ENCODE results near the gene TNFSF12.
A peak's percentile ranks its signal among the peaks of the same experiment; 100 is the strongest.

TNFSF12 gene

GRCh38 chr17:7570351-7570750 is 21.5 kb downstream of the TNFSF12 start:
- no peak for DNase-seq (ENCODE audit: low spot score)

- no peak for DNase-seq (ENCODE audit: low spot score)
Measured at GRCh38 chr17:7572338-7572587, 23.4 kb downstream of the TNFSF12 start.

- peak; percentile 97 for DNase-seq (ENCODE audit: low spot score)
Measured at GRCh38 chr17:7572588-7573323, 23.9 kb downstream of the TNFSF12 start.

- peak; percentile 78 for DNase-seq (ENCODE audit: low spot score)
Measured at GRCh38 chr17:7573324-7574080, 24.6 kb downstream of the TNFSF12 start.

GRCh38 chr17:7574176-7574953 is 25.5 kb downstream of the TNFSF12 start:
- DNase-seq (ENCODE audit: low spot score), result no peak

GRCh38 chr17:7575481-7575883 is 26.6 kb downstream of the TNFSF12 start:
- no peak for DNase-seq (ENCODE audit: low spot score)

GRCh38 chr17:7575959-7576358 is 27.1 kb downstream of the TNFSF12 start:
- DNase-seq (ENCODE audit: low spot score), result no peak

- DNase-seq (ENCODE audit: low spot score), result no peak
Measured at GRCh38 chr17:7576432-7576937, 27.6 kb downstream of the TNFSF12 start.

- DNase-seq (ENCODE audit: low spot score), result no peak
Measured at GRCh38 chr17:7577327-7578199, 28.7 kb downstream of the TNFSF12 start.

GRCh38 chr17:7579001-7579833 is 30.4 kb downstream of the TNFSF12 start, which contains the start of gene CD68:
CD68 (plus strand) TSS chr17:7579638; CDS start chr17:7579678, 40 bp downstream.
- peak; percentile 87 for DNase-seq (ENCODE audit: low spot score)

- DNase-seq (ENCODE audit: low spot score), result no peak
Measured at GRCh38 chr17:7579834-7580603, 31.2 kb downstream of the TNFSF12 start.

GRCh38 chr17:7580604-7581575 is 32.0 kb downstream of the TNFSF12 start:
- DNase-seq (ENCODE audit: low spot score), result no peak

GRCh38 chr17:7582396-7583252 is 33.8 kb downstream of the TNFSF12 start:
- no peak for DNase-seq (ENCODE audit: low spot score)

- peak; percentile 86 for DNase-seq (ENCODE audit: low spot score)
Measured at GRCh38 chr17:7583253-7584109, 34.6 kb downstream of the TNFSF12 start, which contains the start of gene MPDU1. MPDU1 (plus strand) TSS chr17:7583852; CDS start chr17:7583863, 11 bp downstream.

GRCh38 chr17:7586673-7587419 is 38.0 kb downstream of the TNFSF12 start:
- DNase-seq (ENCODE audit: low spot score), result no peak
